Gastrocnemius medialis (tissue), 4 donors: Measurements from ENCODE around the gene NME5. TPM values are rescaled to one million over a fixed set of nuclear protein-coding genes. Genes with fewer than 3 reads are reported as not detected.

ENCODE experiments used
- ATAC-seq, 2 donors: fragments of 150-250 bp; one replicate each; pipeline ENCODE4 v1.9.1; 2016
- DNase-seq, 2 donors: peaks; one replicate each; pipeline ENCODE4 v3.0.0-alpha.2; 2019
- H3K27ac ChIP-seq, 4 donors: fragments of 200-600 bp; sonication (generic); 1 replicate in 1 of 4; 2 replicates in 3 of 4; pipeline ENCODE4 v1.5.1; 2016 to 2018; ENCODE audit warnings: mild to moderate bottlenecking in 2 of 4, moderate library complexity in 1 of 4
- H3K27me3 ChIP-seq, 3 donors: fragments of 200-600 bp; sonication (generic) in 2 of 3; 1 replicate in 1 of 3; 2 replicates in 2 of 3; pipeline versions ENCODE4 v1.5.1 to v1.6.0; 2016 to 2019; ENCODE audit warnings: mild to moderate bottlenecking in 1 of 3, moderate library complexity in 1 of 3
- H3K36me3 ChIP-seq, 2 donors: fragments of 200-600 bp; sonication (generic) in 1 of 2; one replicate each; pipeline ENCODE4 v1.5.1; 2017 to 2018
- H3K4me1 ChIP-seq, 2 donors: fragments of 200-600 bp; sonication (generic) in 1 of 2; one replicate each; pipeline ENCODE4 v1.5.1; 2016 to 2017; ENCODE audit warnings: mild to moderate bottlenecking in 2 of 2
- H3K4me3 ChIP-seq, 4 donors: fragments of 200-600 bp; sonication (generic) in 3 of 4; 1 replicate in 1 of 4; 2 replicates in 3 of 4; pipeline ENCODE4 v1.5.1; 2016 to 2019; ENCODE audit warnings: mild to moderate bottlenecking in 2 of 4
- H3K9me3 ChIP-seq, 3 donors: fragments of 200-600 bp; sonication (generic) in 2 of 3; 1 replicate in 1 of 3; 2 replicates in 2 of 3; pipeline ENCODE4 v1.5.1; 2016 to 2019
- POLR2A ChIP-seq, 2 donors: fragments of 450-650 bp; IDR thresholded peaks; one replicate each; pipeline ENCODE4 v1.6.1; 2017; ENCODE audit warnings: antibody characterized with exemption in 2 of 2, mild to moderate bottlenecking in 2 of 2, moderate library complexity in 2 of 2
- in situ Hi-C, 4 donors: fragments of 200-750 bp; cut with MboI; loops; one replicate each; pipeline versions ENCODE4 v1.15.0 to v1.8.0; 2017; ENCODE audit warnings: low sequenced_read_pairs in 4 of 4
- intact Hi-C: fragments of 100-400 bp; cut with DNase I; formaldehyde crosslinking; loops from one replicate; pipeline ENCODE4 v1.15.1; 2023; ENCODE audit warnings: low total_unique reads
- total RNA-seq, 4 donors: library from RNA; depleted of rRNA; stranded (reverse); fragments of >200 nt; gene quantifications; one replicate each; pipeline versions ENCODE4 v1.1.0 to v1.2.3, GENCODE V29; 2016
- TF ChIP-seq, protein P1 (sequence below), 5 experiments: fragments of 450-650 bp in 3 of 5; fragments of 200-600 bp in 2 of 5; sonication (generic) in 2 of 5; IDR thresholded peaks in 4 of 5; conservative IDR thresholded peaks in 1 of 5; 1 replicate in 4 of 5; 2 replicates in 1 of 5; pipeline ENCODE4 v1.5.1; 2016 to 2019; ENCODE audit warnings: antibody characterized with exemption in 5 of 5, mild to moderate bottlenecking in 3 of 5, moderate library complexity in 3 of 5

The NME5 gene
- total RNA-seq, 4 donors from 2014 or later = 0.51 TPM; not detected in 2

DNA sequence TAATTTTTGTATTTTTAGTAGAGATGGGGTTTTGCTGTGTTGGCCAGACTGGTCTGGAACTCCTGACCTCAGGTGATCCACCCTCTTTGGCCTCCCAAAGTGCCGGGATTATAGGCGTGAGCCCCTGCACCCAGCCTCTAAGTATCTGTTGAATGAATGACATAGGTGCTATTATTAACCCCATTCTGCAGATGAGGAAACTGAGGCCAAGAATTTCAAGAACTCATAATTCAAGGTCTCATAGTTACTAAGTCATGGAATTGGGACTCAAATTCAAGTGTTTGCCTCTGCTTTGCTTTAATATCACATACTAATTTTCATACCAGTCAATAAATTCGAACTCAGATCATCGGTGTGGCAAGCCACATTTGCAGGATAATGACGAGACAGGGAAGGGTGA, 41.6 kb upstream of the NME5 start:
- TF ChIP-seq POLR2A (IDR thresholded peaks at IDR 0.05) = no peak
- TF ChIP-seq, protein P1, sequence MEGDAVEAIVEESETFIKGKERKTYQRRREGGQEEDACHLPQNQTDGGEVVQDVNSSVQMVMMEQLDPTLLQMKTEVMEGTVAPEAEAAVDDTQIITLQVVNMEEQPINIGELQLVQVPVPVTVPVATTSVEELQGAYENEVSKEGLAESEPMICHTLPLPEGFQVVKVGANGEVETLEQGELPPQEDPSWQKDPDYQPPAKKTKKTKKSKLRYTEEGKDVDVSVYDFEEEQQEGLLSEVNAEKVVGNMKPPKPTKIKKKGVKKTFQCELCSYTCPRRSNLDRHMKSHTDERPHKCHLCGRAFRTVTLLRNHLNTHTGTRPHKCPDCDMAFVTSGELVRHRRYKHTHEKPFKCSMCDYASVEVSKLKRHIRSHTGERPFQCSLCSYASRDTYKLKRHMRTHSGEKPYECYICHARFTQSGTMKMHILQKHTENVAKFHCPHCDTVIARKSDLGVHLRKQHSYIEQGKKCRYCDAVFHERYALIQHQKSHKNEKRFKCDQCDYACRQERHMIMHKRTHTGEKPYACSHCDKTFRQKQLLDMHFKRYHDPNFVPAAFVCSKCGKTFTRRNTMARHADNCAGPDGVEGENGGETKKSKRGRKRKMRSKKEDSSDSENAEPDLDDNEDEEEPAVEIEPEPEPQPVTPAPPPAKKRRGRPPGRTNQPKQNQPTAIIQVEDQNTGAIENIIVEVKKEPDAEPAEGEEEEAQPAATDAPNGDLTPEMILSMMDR (IDR thresholded peaks at IDR 0.05 in 4 of 5, conservative IDR thresholded peaks at IDR 0.05 in 1 of 5) = no peak
- no peak for ATAC-seq
- H3K4me1 ChIP-seq = peaks cover 17 to 19% of the 10 kb centered on the region in 2 donors

DNA sequence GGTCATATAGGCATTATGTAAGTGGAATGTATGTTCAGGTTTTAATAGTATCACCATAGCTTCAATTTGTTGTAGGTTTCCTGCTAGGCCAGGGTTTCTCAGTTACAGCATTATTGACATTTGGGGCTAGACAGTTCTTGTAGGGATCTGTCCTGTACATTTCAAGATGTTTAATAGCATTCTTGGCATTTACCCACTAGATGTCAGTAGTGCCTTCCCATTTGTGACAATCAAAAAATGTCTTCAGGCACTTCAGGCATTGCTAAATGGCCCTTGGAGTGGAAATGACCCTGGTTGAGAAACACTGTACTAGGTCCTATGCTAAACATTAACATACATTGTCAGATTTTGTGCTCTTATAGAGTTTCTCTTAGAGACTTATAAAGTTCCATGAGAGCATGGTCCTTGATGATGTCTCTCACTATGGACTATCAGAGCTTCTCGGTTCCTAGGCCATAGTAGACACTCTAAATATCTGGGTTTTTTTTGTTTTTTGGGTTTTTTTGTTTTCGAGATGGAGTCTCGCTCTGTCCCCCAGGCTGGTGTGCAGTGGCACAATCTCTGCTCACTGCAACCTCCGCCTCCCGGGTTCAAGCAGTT, 41.1 kb upstream of the NME5 start:
- Histone ChIP-seq H3K4me3 (no peak overlapping the region), H3K4me1 (peaks cover 17 to 19% of the 10 kb centered on the region in 2 donors), H3K36me3 (peaks cover 0 to 20% of the 10 kb centered on the region in 2 donors), H3K27me3 (no peaks in the 10 kb centered on the region), H3K9me3 (no peaks in the 10 kb centered on the region), H3K27ac (no peak overlapping the region)
- ATAC-seq (no peak), DNase-seq (no peak)
- in situ Hi-C loops (no loop called here), intact Hi-C loops (no loop called here)
- TF ChIP-seq POLR2A (IDR thresholded peaks at IDR 0.05) = no peak
- TF ChIP-seq, protein P1 (IDR thresholded peaks at IDR 0.05 in 4 of 5, conservative IDR thresholded peaks at IDR 0.05 in 1 of 5) = no peak

More for the DNA sequence above, 41.6 kb upstream of the NME5 start:
- in situ Hi-C loops (no loop called here), intact Hi-C loops (no loop called here)
- H3K27me3 ChIP-seq = no peaks in the 10 kb centered on the region
- no peak overlapping the region for H3K4me3 ChIP-seq
- peaks cover 0 to 21% of the 10 kb centered on the region in 2 donors for H3K36me3 ChIP-seq
- DNase-seq = no peak
- no peaks in the 10 kb centered on the region for H3K9me3 ChIP-seq
- no peak overlapping the region for H3K27ac ChIP-seq

DNA sequence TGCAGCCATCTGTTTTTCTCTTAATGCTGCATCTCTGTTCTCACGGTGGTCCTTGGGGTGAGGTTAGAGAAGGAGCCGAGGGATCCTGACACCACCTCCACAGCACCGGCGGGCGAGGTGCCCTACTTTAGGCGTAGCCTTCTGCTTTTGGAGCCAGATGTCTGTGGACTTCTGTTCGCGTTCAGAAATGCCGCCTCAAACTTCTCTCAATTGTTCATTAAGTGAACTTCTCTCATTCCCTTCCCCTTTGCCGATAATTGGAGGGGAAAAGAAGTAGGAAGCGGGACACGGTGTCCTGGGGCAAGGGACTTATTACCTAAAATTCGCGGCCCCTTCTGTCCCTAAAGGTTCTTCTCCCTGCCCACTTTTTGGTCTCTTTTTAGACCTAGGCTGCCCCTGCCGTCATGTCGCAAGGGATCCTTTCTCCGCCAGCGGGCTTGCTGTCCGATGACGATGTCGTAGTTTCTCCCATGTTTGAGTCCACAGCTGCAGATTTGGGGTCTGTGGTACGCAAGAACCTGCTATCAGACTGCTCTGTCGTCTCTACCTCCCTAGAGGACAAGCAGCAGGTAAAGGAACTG, 40.1 kb upstream of the NME5 start:
- Histone ChIP-seq H3K27ac (peak overlapping the region in 2 of 4 donors; percentile 88 to 96), H3K9me3 (no peaks in the 10 kb centered on the region), H3K4me3 (peak overlapping the region; percentile 80 to 95 (median 92)), H3K36me3 (peaks cover 0 to 21% of the 10 kb centered on the region in 2 donors), H3K4me1 (peaks cover 17 to 19% of the 10 kb centered on the region in 2 donors), H3K27me3 (no peaks in the 10 kb centered on the region)
- ATAC-seq (no peak), DNase-seq (no peak)
- intact Hi-C loops = loop anchor here (2.0 to 5.0 kb wide), 3 partner anchors 33 to 427 kb away; partner anchors contain the start of genes CDC23 and HNRNPA0
- TF ChIP-seq POLR2A (IDR thresholded peaks at IDR 0.05) = no peak
- TF ChIP-seq, protein P1 (IDR thresholded peaks at IDR 0.05 in 4 of 5, conservative IDR thresholded peaks at IDR 0.05 in 1 of 5) = no peak
- in situ Hi-C loops = no loop called here

DNA sequence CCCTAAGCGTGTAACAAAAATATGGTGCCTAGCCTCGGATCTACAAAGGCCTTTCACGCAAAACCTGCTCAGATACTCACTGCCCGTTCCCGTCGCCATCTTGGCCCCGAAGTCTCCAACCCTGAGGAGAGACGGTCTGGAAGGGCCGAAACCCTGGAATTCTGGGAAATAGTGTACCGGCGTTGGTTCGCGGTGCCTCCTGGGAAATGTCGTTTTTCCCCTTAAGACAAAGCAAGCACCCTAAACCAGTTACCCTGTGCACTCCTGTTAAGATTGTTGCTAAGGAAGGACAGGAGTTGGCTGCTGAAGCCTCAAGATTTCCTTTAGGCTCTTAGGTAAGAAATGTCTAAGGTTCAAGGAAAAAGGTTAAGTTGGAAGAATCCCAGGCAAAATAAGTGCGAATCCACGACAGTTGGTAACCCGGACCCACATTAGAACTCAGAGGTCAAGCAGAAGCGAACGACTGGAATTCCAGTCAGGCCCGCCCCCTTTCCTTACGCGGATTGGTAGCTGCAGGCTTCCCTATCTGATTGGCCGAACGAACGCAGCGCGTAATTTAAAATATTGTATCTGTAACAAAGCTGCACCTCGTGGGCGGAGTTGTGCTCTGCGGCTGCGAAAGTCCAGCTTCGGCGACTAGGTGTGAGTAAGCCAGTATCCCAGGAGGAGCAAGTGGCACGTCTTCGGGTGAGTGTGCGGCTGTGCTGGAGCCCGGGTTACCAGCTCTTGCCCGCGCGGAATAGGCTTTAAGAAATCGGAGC, 39.5 kb upstream of the NME5 start, which contains the start of the genes BRD8 and KIF20A:
Gene BRD8 (minus strand): TSS at position 115 of the 761 bp plus-strand sequence. CDS start 16 bp downstream, at position 99.
Gene KIF20A (plus strand): TSS at position 597 of the 761 bp plus-strand sequence. CDS start 569 bp downstream, outside the sequence.
- in situ Hi-C loops = no loop called here
- peak; percentile 99 for ATAC-seq

More for the DNA sequence above, 39.5 kb upstream of the NME5 start, which contains the start of the genes BRD8 and KIF20A:
- Histone ChIP-seq H3K27me3 (no peaks in the 10 kb centered on the region), H3K27ac (peak within 1 kb of the TSS; percentile 88 to 96 (median 95)), H3K36me3 (peaks cover 0 to 28% of the 10 kb centered on the region in 2 donors), H3K4me3 (peak within 1 kb of the TSS; percentile 80 to 95 (median 92)), H3K9me3 (no peaks in the 10 kb centered on the region), H3K4me1 (peaks cover 17 to 19% of the 10 kb centered on the region in 2 donors)
- peak; percentile 95 to 98 for DNase-seq
- intact Hi-C loops = loop anchor here (2.0 to 5.0 kb wide), 3 partner anchors 34 to 426 kb away; partner anchors contain the start of genes CDC23 and HNRNPA0
- peak in 1 of 2 donors; percentile 48 for TF ChIP-seq POLR2A (IDR thresholded peaks at IDR 0.05)
- TF ChIP-seq, protein P1 (IDR thresholded peaks at IDR 0.05 in 4 of 5, conservative IDR thresholded peaks at IDR 0.05 in 1 of 5) = no peak
